AG04450 (cell line): ENCODE data around the gene HDAC10. TPM values are rescaled to one million over a fixed set of nuclear protein-coding genes. Genes with fewer than 3 reads are reported as not detected.
A peak's percentile ranks its signal among the peaks of the same experiment; 100 is the strongest.

ENCODE experiments used
- CTCF ChIA-PET: fragments of 300-600, 350-600 bp; formaldehyde crosslinking; extraction: SDS; loops from one replicate; lab custom pipeline; 2022; ENCODE audit warnings: antibody characterized with exemption, inconsistent platforms; lab: Charles Lee
- POLR2A ChIA-PET: fragments of 350-600 bp; formaldehyde crosslinking; extraction: SDS; loops from one replicate; lab custom pipeline; 2021; ENCODE audit warnings: antibody characterized with exemption, inconsistent platforms; lab: Yijun Ruan, JAX
- DNase-seq: peaks from one replicate; pipeline ENCODE4 v3.0.0-alpha.2; 2011; ENCODE audit warnings: low read depth, low spot score
- H3K27ac ChIP-seq: one replicate; pipeline ENCODE4 v1.5.1; 2012; ENCODE audit warnings: low read depth, low read length, control low read depth
- H3K27me3 ChIP-seq: one replicate; pipeline ENCODE4 v1.6.0; 2012; ENCODE audit warnings: low read length; ENCODE audit not compliant: control insufficient read depth, insufficient read depth
- H3K4me3 ChIP-seq: 2 replicates; pipeline ENCODE4 v1.5.1; 2011; ENCODE audit warnings: mild to moderate bottlenecking, low read depth, low read length, control low read depth
- H3K9me3 ChIP-seq: 2 replicates; pipeline ENCODE4 v1.5.1; 2012; ENCODE audit warnings: low read length; ENCODE audit not compliant: control insufficient read depth, insufficient read depth
- polyA plus RNA-seq: library from polyadenylated mRNA; depleted of rRNA; stranded (reverse); fragments of >200 nt; gene quantifications from 2 replicates; pipeline ENCODE4 v1.2.3, GENCODE V29; 2011
- TF ChIP-seq, protein P1 (sequence below): IDR thresholded peaks from 2 replicates; pipeline ENCODE4 v1.5.1; 2011; ENCODE audit warnings: low read depth, low read length, control low read depth, inconsistent platforms

Gene HDAC10
- polyA plus RNA-seq, 1 experiment = 7.0 TPM

DNA sequence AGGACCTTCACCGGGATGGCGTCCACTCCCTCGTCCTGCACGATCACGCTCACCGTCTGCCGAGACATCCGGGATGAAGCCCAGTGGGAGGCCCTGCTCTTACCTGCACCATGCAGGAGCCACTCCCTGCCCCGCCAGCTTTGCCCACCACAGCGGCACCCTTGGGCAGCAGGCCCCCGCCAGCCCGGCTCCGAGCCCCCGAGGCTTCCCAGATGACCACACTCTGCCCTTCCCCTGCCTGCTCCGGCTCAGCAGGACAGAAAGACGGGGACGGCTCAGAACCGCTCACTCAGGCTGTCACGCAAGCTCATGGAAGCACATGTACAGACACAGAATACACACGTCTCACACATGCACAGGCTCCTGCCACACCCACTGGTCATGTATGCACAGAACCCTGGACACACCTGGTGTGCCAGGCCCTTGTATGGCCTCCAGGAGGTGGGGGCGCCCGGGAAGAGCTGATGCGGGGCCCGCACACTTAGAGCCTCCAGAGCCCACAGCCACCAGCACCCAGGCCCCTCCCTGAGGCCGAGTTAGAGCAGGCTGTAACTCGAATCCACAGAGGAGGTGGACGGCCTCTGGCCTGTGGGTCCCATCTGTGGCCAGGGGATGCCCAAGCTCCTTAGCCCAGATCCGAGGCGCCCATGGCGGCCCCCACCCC lies 28.0 kb upstream of the HDAC10 start:
- Histone ChIP-seq H3K27ac (no peak overlapping the region), H3K4me3 (no peak overlapping the region), H3K27me3 (no peaks in the 10 kb centered on the region), H3K9me3 (peaks cover 16% of the 10 kb centered on the region; the same call in 1 of the 2 replicates)
- POLR2A ChIA-PET = no interaction called here
- no peak for DNase-seq
- CTCF ChIA-PET = interaction anchor here (1.5 kb wide), 1 partner anchor 63 kb away, joined by 4 read pairs; no protein-coding TSS in a partner anchor
- TF ChIP-seq, protein P1, sequence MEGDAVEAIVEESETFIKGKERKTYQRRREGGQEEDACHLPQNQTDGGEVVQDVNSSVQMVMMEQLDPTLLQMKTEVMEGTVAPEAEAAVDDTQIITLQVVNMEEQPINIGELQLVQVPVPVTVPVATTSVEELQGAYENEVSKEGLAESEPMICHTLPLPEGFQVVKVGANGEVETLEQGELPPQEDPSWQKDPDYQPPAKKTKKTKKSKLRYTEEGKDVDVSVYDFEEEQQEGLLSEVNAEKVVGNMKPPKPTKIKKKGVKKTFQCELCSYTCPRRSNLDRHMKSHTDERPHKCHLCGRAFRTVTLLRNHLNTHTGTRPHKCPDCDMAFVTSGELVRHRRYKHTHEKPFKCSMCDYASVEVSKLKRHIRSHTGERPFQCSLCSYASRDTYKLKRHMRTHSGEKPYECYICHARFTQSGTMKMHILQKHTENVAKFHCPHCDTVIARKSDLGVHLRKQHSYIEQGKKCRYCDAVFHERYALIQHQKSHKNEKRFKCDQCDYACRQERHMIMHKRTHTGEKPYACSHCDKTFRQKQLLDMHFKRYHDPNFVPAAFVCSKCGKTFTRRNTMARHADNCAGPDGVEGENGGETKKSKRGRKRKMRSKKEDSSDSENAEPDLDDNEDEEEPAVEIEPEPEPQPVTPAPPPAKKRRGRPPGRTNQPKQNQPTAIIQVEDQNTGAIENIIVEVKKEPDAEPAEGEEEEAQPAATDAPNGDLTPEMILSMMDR = no peak

DNA sequence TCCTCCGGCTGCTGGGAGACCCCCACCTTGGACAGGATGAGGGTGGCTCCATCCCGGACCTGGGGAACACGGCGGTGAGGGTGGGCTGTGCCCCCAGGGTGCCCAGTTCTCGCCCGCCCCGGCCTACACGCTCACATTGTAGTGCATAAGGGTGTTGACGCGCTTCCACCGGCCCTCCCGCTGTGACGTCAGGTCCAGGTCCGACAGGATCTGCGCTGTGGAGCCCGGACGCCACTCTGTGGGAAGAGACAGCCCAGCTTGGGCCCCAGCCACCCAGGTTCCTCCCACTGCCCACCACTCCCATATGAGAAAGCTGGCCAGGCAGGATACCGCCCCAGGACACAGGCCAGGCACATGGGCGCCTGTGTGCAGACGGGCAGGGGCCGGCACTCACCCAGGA lies 27.4 kb upstream of the HDAC10 start:
- H3K27me3 ChIP-seq = no peaks in the 10 kb centered on the region
- no peak overlapping the region for H3K4me3 ChIP-seq
- H3K27ac ChIP-seq = no peak overlapping the region
- H3K9me3 ChIP-seq = peaks cover 15% of the 10 kb centered on the region; the same call in 1 of the 2 replicates
- TF ChIP-seq, protein P1 = no peak
- POLR2A ChIA-PET = no interaction called here
- DNase-seq = no peak
- CTCF ChIA-PET = interaction anchor here (1.5 kb wide), 1 partner anchor 64 kb away, joined by 4 read pairs; no protein-coding TSS in a partner anchor

DNA sequence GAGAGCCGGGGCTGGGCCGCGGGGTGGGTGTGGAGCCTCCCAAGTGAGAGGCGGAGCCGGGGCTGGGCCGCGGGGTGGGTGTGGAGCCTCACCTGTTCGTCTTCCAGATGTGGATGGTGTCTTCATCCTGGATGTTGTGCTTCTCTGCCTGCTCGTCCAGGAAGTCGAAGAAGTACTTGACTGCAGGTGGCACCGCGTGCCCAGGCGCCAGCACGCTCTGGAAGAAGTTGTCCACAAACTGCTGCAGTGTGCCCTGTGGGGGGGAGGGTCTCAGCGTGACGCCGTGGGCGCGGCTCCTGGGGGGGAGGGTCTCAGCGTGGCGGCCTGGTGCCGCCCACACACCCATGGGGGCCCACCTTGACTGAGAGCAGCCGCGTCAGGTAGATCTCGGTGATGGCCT lies 26.7 kb upstream of the HDAC10 start:
- no peak overlapping the region for H3K27ac ChIP-seq
- CTCF ChIA-PET = no interaction called here
- H3K9me3 ChIP-seq = peaks cover 15% of the 10 kb centered on the region; the same call in 1 of the 2 replicates
- H3K27me3 ChIP-seq = no peaks in the 10 kb centered on the region
- no peak for DNase-seq
- POLR2A ChIA-PET = no interaction called here
- TF ChIP-seq, protein P1 = no peak
- H3K4me3 ChIP-seq = no peak overlapping the region

- Histone ChIP-seq H3K9me3 (peaks cover 15% of the 10 kb centered on the region; the same call in 1 of the 2 replicates), H3K27ac (no peak overlapping the region), H3K4me3 (no peak overlapping the region), H3K27me3 (no peaks in the 10 kb centered on the region)
- no peak for DNase-seq
- POLR2A ChIA-PET = interaction anchor here (0.8 kb wide), 1 partner anchor 9 kb away, joined by 6 read pairs; no protein-coding TSS in a partner anchor
- TF ChIP-seq, protein P1 = peak; percentile 35
- CTCF ChIA-PET = interaction anchor here (0.6 to 1.6 kb wide), 4 partner anchors 13 to 66 kb away, joined by 4 to 7 read pairs (median 4); no protein-coding TSS in a partner anchor
Observed at GRCh38 chr22:50276143-50276542, 25.1 kb upstream of the HDAC10 start.
